HepG2 (cell line): ENCODE results near the gene GMCL2.

Experiments used
- ARNT ChIP-seq: fragments of 450-650 bp; IDR thresholded peaks from 2 replicates; pipeline ENCODE4 v1.6.1; 2017
- BRCA1 ChIP-seq: sonication (generic); formaldehyde crosslinking; IDR thresholded peaks from 2 replicates; pipeline ENCODE4 v1.4.0; 2020; ENCODE audit warnings: missing genetic modification reagents
- EEA1 ChIP-seq: sonication (generic); formaldehyde crosslinking; IDR thresholded peaks from 2 replicates; pipeline ENCODE4 v1.5.1; 2020; ENCODE audit warnings: mild to moderate bottlenecking, missing genetic modification reagents, borderline replicate concordance
- EZH2 ChIP-seq: conservative IDR thresholded peaks from 2 replicates; pipeline ENCODE4 v1.6.1; 2012; ENCODE audit warnings: mild to moderate bottlenecking, low read depth, low read length, moderate library complexity
- ZNF567 ChIP-seq: sonication (generic); formaldehyde crosslinking; IDR thresholded peaks from 2 replicates; pipeline ENCODE4 v1.8.1; 2023; ENCODE audit warnings: mild to moderate bottlenecking, missing genetic modification reagents, borderline replicate concordance
- ZNF713 ChIP-seq: sonication (generic); formaldehyde crosslinking; IDR thresholded peaks from 2 replicates; pipeline ENCODE4 v1.4.0; 2020; ENCODE audit warnings: mild to moderate bottlenecking, missing genetic modification reagents
- ZNF766 ChIP-seq: sonication (generic); formaldehyde crosslinking; IDR thresholded peaks from 2 replicates; pipeline ENCODE4 v1.5.0; 2020; ENCODE audit warnings: missing genetic modification reagents, borderline replicate concordance
- TF ChIP-seq, protein P1 (sequence below): sonication (generic); formaldehyde crosslinking; IDR thresholded peaks from 2 replicates; pipeline ENCODE4 v1.4.0; 2020; ENCODE audit warnings: missing genetic modification reagents, mild to moderate bottlenecking, borderline replicate concordance
- TF ChIP-seq, protein P2 (sequence below): sonication (generic); formaldehyde crosslinking; IDR thresholded peaks from 2 replicates; pipeline ENCODE4 v1.5.0; 2020; ENCODE audit warnings: mild to moderate bottlenecking, missing genetic modification reagents, moderate library complexity
- TF ChIP-seq, protein P3 (sequence below): sonication (generic); formaldehyde crosslinking; IDR thresholded peaks from 2 replicates; pipeline ENCODE4 v1.5.0; 2020; ENCODE audit warnings: missing genetic modification reagents

DNA sequence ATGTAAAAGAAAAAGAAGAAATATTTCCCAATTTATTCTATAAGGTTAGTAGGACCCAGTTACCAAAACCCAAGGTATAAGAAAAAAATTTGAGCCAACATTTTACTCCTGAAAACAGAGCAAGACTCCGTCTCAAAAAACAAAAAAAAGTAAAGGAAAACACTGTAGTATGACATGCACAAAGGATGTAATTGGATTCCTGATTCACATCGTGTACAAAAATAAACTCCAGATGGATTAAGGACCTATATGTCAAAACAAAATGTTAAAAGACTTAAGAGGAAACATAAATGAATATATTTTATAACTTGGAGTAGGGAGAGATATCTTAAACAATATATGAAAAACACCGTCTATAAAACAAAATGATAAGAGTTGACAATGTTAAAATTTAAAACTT lies 31.7 kb upstream of the GMCL2 start:
- TF ChIP-seq ZNF713 (CRISPR knock-in tag) (no peak), EEA1 (CRISPR knock-in tag) (no peak), BRCA1 (CRISPR knock-in tag) (no peak), ZNF766 (no peak), ZNF567 (CRISPR knock-in tag) (no peak), ARNT (no peak), EZH2 (no peak)
- TF ChIP-seq, protein P1, sequence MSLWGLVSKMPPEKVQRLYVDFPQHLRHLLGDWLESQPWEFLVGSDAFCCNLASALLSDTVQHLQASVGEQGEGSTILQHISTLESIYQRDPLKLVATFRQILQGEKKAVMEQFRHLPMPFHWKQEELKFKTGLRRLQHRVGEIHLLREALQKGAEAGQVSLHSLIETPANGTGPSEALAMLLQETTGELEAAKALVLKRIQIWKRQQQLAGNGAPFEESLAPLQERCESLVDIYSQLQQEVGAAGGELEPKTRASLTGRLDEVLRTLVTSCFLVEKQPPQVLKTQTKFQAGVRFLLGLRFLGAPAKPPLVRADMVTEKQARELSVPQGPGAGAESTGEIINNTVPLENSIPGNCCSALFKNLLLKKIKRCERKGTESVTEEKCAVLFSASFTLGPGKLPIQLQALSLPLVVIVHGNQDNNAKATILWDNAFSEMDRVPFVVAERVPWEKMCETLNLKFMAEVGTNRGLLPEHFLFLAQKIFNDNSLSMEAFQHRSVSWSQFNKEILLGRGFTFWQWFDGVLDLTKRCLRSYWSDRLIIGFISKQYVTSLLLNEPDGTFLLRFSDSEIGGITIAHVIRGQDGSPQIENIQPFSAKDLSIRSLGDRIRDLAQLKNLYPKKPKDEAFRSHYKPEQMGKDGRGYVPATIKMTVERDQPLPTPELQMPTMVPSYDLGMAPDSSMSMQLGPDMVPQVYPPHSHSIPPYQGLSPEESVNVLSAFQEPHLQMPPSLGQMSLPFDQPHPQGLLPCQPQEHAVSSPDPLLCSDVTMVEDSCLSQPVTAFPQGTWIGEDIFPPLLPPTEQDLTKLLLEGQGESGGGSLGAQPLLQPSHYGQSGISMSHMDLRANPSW (CRISPR knock-in tag): no peak
- TF ChIP-seq, protein P2, sequence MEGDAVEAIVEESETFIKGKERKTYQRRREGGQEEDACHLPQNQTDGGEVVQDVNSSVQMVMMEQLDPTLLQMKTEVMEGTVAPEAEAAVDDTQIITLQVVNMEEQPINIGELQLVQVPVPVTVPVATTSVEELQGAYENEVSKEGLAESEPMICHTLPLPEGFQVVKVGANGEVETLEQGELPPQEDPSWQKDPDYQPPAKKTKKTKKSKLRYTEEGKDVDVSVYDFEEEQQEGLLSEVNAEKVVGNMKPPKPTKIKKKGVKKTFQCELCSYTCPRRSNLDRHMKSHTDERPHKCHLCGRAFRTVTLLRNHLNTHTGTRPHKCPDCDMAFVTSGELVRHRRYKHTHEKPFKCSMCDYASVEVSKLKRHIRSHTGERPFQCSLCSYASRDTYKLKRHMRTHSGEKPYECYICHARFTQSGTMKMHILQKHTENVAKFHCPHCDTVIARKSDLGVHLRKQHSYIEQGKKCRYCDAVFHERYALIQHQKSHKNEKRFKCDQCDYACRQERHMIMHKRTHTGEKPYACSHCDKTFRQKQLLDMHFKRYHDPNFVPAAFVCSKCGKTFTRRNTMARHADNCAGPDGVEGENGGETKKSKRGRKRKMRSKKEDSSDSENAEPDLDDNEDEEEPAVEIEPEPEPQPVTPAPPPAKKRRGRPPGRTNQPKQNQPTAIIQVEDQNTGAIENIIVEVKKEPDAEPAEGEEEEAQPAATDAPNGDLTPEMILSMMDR (CRISPR knock-in tag): no peak
- TF ChIP-seq, protein P3, sequence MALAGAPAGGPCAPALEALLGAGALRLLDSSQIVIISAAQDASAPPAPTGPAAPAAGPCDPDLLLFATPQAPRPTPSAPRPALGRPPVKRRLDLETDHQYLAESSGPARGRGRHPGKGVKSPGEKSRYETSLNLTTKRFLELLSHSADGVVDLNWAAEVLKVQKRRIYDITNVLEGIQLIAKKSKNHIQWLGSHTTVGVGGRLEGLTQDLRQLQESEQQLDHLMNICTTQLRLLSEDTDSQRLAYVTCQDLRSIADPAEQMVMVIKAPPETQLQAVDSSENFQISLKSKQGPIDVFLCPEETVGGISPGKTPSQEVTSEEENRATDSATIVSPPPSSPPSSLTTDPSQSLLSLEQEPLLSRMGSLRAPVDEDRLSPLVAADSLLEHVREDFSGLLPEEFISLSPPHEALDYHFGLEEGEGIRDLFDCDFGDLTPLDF (CRISPR knock-in tag): no peak
